Astrocyte of the cerebellum (primary cell): ENCODE results near the gene LCNL1.

Source experiments
- DNase-seq: peaks from one replicate; pipeline ENCODE4 v3.0.0-alpha.2; 2011; ENCODE audit warnings: low read depth
- H3K4me3 ChIP-seq: 2 replicates; pipeline ENCODE4 v1.5.1; 2011; ENCODE audit warnings: mild to moderate bottlenecking, low read depth, low read length, moderate library complexity
- in situ Hi-C: cut with HindIII; loops from 2 replicates; pipeline ENCODE4 v1.10.0; 2017; ENCODE audit warnings: low sequenced_read_pairs
- TF ChIP-seq, protein P1 (sequence below): IDR thresholded peaks from 2 replicates; pipeline ENCODE4 v1.5.1; 2012; ENCODE audit warnings: low read length, low read depth, moderate library complexity, mild to moderate bottlenecking; ENCODE audit errors: missing control alignments

LCNL1 gene

DNA sequence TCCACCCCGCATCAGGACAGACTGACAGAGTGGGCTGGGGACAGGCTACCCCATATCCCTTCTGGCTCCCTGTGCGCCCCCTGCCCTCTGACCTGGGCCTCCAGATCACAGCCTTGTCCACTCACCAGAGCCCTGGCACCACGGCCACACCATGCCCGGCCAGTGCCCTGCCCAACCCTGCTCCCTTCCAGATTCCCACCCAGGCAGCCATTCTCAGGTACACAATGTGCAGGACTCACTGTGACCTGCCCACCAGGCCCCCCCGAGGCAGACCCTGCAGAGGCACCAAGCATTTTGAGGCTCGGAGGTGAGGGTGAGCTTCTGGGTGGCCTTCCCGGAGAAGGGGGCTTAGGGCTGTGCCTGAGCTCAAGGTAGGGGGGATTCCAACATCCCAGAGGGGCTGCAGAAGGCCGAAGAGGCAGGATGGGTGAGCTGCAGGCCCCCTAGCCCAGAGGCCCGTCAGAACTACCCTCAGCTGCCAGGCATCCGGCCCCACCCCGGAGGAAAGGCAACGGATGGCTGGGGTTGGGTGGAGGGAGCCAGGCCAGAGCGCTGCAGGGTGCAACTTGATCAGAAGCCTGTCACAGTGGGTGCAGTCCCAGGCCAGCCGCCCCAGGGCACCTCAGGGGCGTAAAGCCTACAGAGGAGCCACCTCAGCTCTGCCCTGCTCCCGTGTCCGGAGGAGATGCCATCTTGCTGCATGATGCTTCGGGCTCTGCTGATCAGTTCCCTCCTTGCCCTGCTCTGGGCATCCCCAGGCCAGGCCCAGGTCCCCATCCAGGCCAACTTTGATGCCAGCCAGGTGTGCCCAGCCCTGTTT lies at the start of gene LCNL1:
LCNL1 (plus strand) TSS at position 762 of the 820 bp plus-strand sequence. CDS start 594 bp downstream, outside the sequence.
- no peak within 1 kb of the TSS for H3K4me3 ChIP-seq
- in situ Hi-C loops = no loop called here
- TF ChIP-seq, protein P1, sequence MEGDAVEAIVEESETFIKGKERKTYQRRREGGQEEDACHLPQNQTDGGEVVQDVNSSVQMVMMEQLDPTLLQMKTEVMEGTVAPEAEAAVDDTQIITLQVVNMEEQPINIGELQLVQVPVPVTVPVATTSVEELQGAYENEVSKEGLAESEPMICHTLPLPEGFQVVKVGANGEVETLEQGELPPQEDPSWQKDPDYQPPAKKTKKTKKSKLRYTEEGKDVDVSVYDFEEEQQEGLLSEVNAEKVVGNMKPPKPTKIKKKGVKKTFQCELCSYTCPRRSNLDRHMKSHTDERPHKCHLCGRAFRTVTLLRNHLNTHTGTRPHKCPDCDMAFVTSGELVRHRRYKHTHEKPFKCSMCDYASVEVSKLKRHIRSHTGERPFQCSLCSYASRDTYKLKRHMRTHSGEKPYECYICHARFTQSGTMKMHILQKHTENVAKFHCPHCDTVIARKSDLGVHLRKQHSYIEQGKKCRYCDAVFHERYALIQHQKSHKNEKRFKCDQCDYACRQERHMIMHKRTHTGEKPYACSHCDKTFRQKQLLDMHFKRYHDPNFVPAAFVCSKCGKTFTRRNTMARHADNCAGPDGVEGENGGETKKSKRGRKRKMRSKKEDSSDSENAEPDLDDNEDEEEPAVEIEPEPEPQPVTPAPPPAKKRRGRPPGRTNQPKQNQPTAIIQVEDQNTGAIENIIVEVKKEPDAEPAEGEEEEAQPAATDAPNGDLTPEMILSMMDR = no peak

DNA sequence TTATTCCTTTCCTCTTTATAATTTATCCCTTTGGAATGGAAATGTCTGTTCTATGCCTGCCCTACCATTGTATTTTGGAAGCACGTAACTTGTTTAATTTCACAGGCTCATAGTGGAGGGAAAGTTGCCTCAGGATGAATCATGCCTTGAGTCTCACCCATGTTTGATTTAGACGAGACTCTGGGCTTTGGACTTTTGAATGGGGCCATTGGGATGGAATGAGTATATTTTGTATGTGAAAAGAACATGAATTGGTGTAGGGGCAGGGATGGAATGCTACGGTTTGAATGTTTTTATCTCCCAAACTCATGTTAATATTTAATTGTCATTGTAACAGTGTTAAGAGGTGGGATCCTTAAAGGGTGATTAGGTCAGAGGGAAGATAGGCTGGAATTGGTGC lies 48.5 kb upstream of the LCNL1 start:
- H3K4me3 ChIP-seq = no peak overlapping the region
- TF ChIP-seq, protein P1 = no peak
- in situ Hi-C loops = no loop called here
- DNase-seq = no peak

More for the DNA sequence above, at the start of gene LCNL1:
- DNase-seq = no peak

- in situ Hi-C loops = no loop called here
- no peak overlapping the region for H3K4me3 ChIP-seq
- TF ChIP-seq, protein P1 = no peak
- DNase-seq = no peak
Observed at GRCh38 chr9:136935651-136936050, 47.1 kb upstream of the LCNL1 start.

GRCh38 chr9:136936645-136937170 lies 46.1 kb upstream of the LCNL1 start:
- in situ Hi-C loops = no loop called here
- TF ChIP-seq, protein P1 = no peak
- no peak for DNase-seq
- H3K4me3 ChIP-seq = no peak overlapping the region

DNA sequence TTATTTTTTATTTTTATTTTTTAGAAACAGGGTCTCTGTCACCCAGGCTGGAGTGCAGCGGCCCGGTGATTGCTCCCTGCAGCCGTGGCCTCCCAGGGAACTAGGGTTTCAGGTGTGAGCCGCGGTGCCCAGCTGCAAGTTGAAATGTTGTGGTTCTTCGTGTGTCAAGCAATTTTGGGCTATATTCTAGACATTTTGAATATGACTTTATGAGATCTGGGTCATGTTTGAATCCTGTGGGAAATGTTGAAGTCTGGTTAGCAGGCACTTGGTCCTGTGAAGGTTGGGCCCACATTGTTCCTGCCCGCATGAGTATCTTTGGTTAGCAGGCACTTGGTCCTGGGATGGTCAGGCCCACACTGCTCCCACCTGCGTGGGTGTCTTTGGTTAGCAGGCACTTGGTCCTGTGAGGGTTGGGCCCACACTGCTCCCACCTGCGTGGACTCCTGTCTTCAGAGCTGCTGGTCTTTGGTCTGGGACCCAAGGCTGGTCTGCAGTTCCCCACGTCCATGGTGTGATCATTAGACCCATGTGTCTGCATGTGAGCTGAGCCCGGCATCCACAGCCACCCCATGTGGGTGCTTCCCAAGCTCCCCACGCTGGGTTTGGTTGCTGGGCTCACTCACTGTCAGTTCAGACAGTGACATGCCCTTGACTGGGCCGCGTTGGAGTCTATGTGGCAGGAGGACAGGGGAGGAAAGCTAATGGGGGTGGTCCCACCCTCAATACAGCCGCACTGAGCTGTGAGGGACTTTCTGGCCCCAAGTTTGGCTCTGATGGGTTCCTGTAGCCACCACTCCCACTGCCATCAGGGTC lies 45.4 kb upstream of the LCNL1 start:
- in situ Hi-C loops = no loop called here
- TF ChIP-seq, protein P1 = no peak
- no peak overlapping the region for H3K4me3 ChIP-seq
- DNase-seq = no peak

DNA sequence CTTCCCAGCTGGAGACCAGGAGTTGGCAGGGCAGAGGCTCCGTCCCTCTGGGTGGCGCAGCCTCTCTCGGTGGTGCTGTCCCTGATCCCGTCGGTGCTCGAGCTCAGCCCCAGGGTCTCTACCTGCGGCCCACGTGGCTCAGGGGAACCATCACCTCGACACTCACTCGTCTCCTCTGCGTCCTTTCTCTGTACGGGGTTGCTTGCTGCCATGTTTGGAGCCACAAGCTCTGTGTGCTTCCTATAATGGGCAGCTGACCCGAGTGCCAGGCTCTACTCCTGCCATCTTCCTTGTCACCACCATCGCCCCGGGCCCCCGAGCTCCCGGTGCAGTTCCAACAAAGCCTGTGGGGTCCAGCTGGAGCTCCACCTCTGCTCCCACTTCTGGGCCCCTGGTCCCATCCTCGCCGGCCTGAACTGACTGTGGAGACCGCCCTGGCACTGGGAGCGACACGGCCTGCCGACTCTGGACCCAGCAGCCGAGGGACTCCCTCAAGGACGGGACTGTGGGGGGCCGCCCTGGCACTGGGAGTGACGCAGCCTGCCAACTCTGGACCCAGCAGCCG lies 43.3 kb upstream of the LCNL1 start:
- TF ChIP-seq, protein P1 = no peak
- DNase-seq = no peak
- H3K4me3 ChIP-seq = no peak overlapping the region
- in situ Hi-C loops = no loop called here
